Esophagus muscularis mucosa (tissue), 4 donors: Measurements from ENCODE around the gene RYR2. TPM values are rescaled to one million over a fixed set of nuclear protein-coding genes. Genes with fewer than 3 reads are reported as not detected.

Experiments used
- DNase-seq: peaks from one replicate; pipeline ENCODE4 v3.0.0-alpha.2; 2017; ENCODE audit errors: extremely low spot score
- H3K27ac ChIP-seq, 4 donors: fragments of 200-600 bp; sonication (generic); replicated peaks in 1 of 4; 1 replicate in 3 of 4; 2 replicates in 1 of 4; pipeline ENCODE4 v1.5.1; 2016 to 2019; ENCODE audit warnings: mild to moderate bottlenecking in 1 of 4
- H3K27me3 ChIP-seq, 4 donors: fragments of 200-600 bp; sonication (generic); one replicate each; pipeline versions ENCODE4 v1.5.1 to v1.6.0; 2016 to 2019
- H3K36me3 ChIP-seq, 4 donors: fragments of 200-600 bp; sonication (generic); one replicate each; pipeline ENCODE4 v1.5.1; 2016 to 2019
- H3K4me1 ChIP-seq, 4 donors: fragments of 200-600 bp; sonication (generic); one replicate each; pipeline ENCODE4 v1.5.1; 2016 to 2019
- H3K4me3 ChIP-seq, 4 donors: fragments of 200-600 bp; sonication (generic); 1 replicate in 2 of 4; 2 replicates in 2 of 4; pipeline ENCODE4 v1.5.1; 2016 to 2019; ENCODE audit warnings: mild to moderate bottlenecking in 4 of 4, moderate library complexity in 1 of 4
- H3K9me3 ChIP-seq, 4 donors: fragments of 200-600 bp; sonication (generic); 1 replicate in 3 of 4; 2 replicates in 1 of 4; pipeline ENCODE4 v1.5.1; 2016 to 2019
- CTCF ChIP-seq, 3 experiments: fragments of 200-600 bp in 2 of 3; fragments of 450-650 bp in 1 of 3; sonication (generic) in 2 of 3; IDR thresholded peaks; one replicate each; pipeline ENCODE4 v1.5.1; 2017 to 2019; ENCODE audit warnings: antibody characterized with exemption in 3 of 3, mild to moderate bottlenecking in 2 of 3, moderate library complexity in 1 of 3
- EP300 ChIP-seq: sonication (generic); formaldehyde crosslinking; IDR thresholded peaks from one replicate; pipeline ENCODE4 v1.6.1; 2017; ENCODE audit warnings: antibody characterized with exemption
- POLR2A ChIP-seq: fragments of 450-650 bp; IDR thresholded peaks from one replicate; pipeline ENCODE4 v1.6.1; 2017; ENCODE audit warnings: antibody characterized with exemption, moderate library complexity, mild to moderate bottlenecking, low read depth
- POLR2AphosphoS5 ChIP-seq, 2 donors: sonication (generic); formaldehyde crosslinking; IDR thresholded peaks; one replicate each; pipeline ENCODE4 v1.6.1; 2017; ENCODE audit warnings: antibody characterized with exemption in 2 of 2
- WGBS: methylation state at CpG from one replicate; pipeline ENCODE4 v1.1.5; 2018; 5-methylcytosine and 5-hydroxymethylcytosine counted together
- intact Hi-C: fragments of 100-400 bp; cut with DNase I; formaldehyde crosslinking; loops from one replicate; pipeline ENCODE4 v1.15.1; 2023
- total RNA-seq, 4 donors: library from RNA; depleted of rRNA; stranded (reverse); fragments of >200 nt; gene quantifications; one replicate each; pipeline versions ENCODE4 v1.1.0 to v1.2.1, GENCODE V29; 2016

RYR2 gene
- total RNA-seq, 4 donors from 2014 or later: 29.8 to 56.3 (median 38.9) TPM

- intact Hi-C loops: no loop called here
- TF ChIP-seq POLR2A (no peak), EP300 (no peak), POLR2AphosphoS5 (IDR thresholded peaks at IDR 0.05) (no peak), CTCF (IDR thresholded peaks at IDR 0.05) (no peak)
- DNase-seq: no peak
- Histone ChIP-seq H3K27ac (no peak overlapping the region), H3K4me3 (no peak overlapping the region), H3K9me3 (no peaks in the 10 kb centered on the region), H3K4me1 (peaks cover 0 to 5% (median 1%) of the 10 kb centered on the region in 4 donors), H3K36me3 (no peaks in the 10 kb centered on the region), H3K27me3 (no peaks in the 10 kb centered on the region)
- WGBS: 66% methylated on average over 4 of the region's 4 CpGs
Observed at GRCh38 chr1:237478082-237478481, 436.1 kb downstream of the RYR2 start.

- H3K9me3 ChIP-seq: no peaks in the 10 kb centered on the region
- H3K4me1 ChIP-seq: peaks cover 0 to 5% (median 1%) of the 10 kb centered on the region in 4 donors
- intact Hi-C loops: no loop called here
Observed at GRCh38 chr1:237478842-237479241, 436.9 kb downstream of the RYR2 start.

GRCh38 chr1:237482777-237483176, 440.8 kb downstream of the RYR2 start:
- Histone ChIP-seq H3K36me3 (no peaks in the 10 kb centered on the region), H3K4me3 (no peak overlapping the region), H3K27me3 (no peaks in the 10 kb centered on the region), H3K4me1 (peaks cover 0 to 3% (median 1%) of the 10 kb centered on the region in 4 donors), H3K27ac (no peak overlapping the region), H3K9me3 (no peaks in the 10 kb centered on the region)
- intact Hi-C loops: no loop called here
- no peak for TF ChIP-seq CTCF (IDR thresholded peaks at IDR 0.05)
- no peak for TF ChIP-seq POLR2AphosphoS5 (IDR thresholded peaks at IDR 0.05)
- no peak for TF ChIP-seq POLR2A
- TF ChIP-seq EP300: no peak
- WGBS: 98% methylated on average over 2 of the region's 2 CpGs
- no peak for DNase-seq

More at GRCh38 chr1:237478842-237479241, 436.9 kb downstream of the RYR2 start:
- no peak for DNase-seq
- TF ChIP-seq EP300 (no peak), POLR2AphosphoS5 (IDR thresholded peaks at IDR 0.05) (no peak), CTCF (IDR thresholded peaks at IDR 0.05) (no peak), POLR2A (no peak)
- H3K36me3 ChIP-seq: no peaks in the 10 kb centered on the region
- 88% methylated on average over 3 of the region's 3 CpGs for WGBS
- no peak overlapping the region for H3K27ac ChIP-seq
- H3K27me3 ChIP-seq: no peaks in the 10 kb centered on the region
- H3K4me3 ChIP-seq: no peak overlapping the region

- peaks cover 0 to 12% (median 11%) of the 10 kb centered on the region in 4 donors for H3K4me1 ChIP-seq
- no peak for DNase-seq
- H3K4me3 ChIP-seq: no peak overlapping the region
- peaks cover 0 to 21% (median 9%) of the 10 kb centered on the region in 4 donors for H3K36me3 ChIP-seq
- WGBS: 50% methylated on average over 1 of the region's 1 CpG
- no peak overlapping the region for H3K27ac ChIP-seq
- no peaks in the 10 kb centered on the region for H3K27me3 ChIP-seq
- intact Hi-C loops: no loop called here
- no peaks in the 10 kb centered on the region for H3K9me3 ChIP-seq
- TF ChIP-seq CTCF (IDR thresholded peaks at IDR 0.05) (peak in 1 of 3 experiments; percentile 13), POLR2AphosphoS5 (IDR thresholded peaks at IDR 0.05) (no peak)
Observed at GRCh38 chr1:237492359-237492758, 450.4 kb downstream of the RYR2 start.

- intact Hi-C loops: no loop called here
- Histone ChIP-seq H3K27ac (no peak overlapping the region), H3K36me3 (peaks cover 0 to 30% (median 9%) of the 10 kb centered on the region in 4 donors), H3K4me1 (peaks cover 0 to 15% (median 10%) of the 10 kb centered on the region in 4 donors), H3K27me3 (no peaks in the 10 kb centered on the region), H3K4me3 (no peak overlapping the region), H3K9me3 (no peaks in the 10 kb centered on the region)
- 86% methylated on average over 6 of the region's 6 CpGs for WGBS
- no peak for DNase-seq
- no peak for TF ChIP-seq POLR2A
- TF ChIP-seq CTCF (IDR thresholded peaks at IDR 0.05): no peak
- no peak for TF ChIP-seq EP300
- TF ChIP-seq POLR2AphosphoS5 (IDR thresholded peaks at IDR 0.05): no peak
Observed at GRCh38 chr1:237500566-237500965, 458.6 kb downstream of the RYR2 start.
